WTC11 (cell line): ENCODE results near the gene WDR90. TPM values are rescaled to one million over a fixed set of nuclear protein-coding genes. Genes with fewer than 3 reads are reported as not detected.

Source experiments
- CTCF ChIP-seq: fragments of 200-600 bp; IDR thresholded peaks from 2 replicates; pipeline ENCODE4 v1.8.0; 2022; ENCODE audit warnings: antibody characterized with exemption
- ESRRA ChIP-seq: sonication (generic); formaldehyde crosslinking; IDR thresholded peaks from 2 replicates; pipeline ENCODE4 v1.8.1; 2022; ENCODE audit warnings: mild to moderate bottlenecking, missing genetic modification reagents, borderline replicate concordance
- FOXP1 ChIP-seq: sonication (generic); formaldehyde crosslinking; IDR thresholded peaks from 2 replicates; pipeline ENCODE4 v1.8.0; 2022; ENCODE audit warnings: missing genetic modification reagents, mild to moderate bottlenecking, moderate library complexity, borderline replicate concordance
- HMGA2 ChIP-seq: fragments of 250-450 bp; sonication (Bioruptor Pico); IDR thresholded peaks from 2 replicates; pipeline ENCODE4 v1.4.0; 2021; ENCODE audit warnings: mild to moderate bottlenecking, moderate library complexity
- IRF2 ChIP-seq: sonication (generic); formaldehyde crosslinking; IDR thresholded peaks from 2 replicates; pipeline ENCODE4 v1.8.0; 2022; ENCODE audit warnings: low read depth, missing genetic modification reagents, borderline replicate concordance
- JUN ChIP-seq: sonication (generic); formaldehyde crosslinking; IDR thresholded peaks from 2 replicates; pipeline ENCODE4 v1.8.0; 2023; ENCODE audit warnings: mild to moderate bottlenecking, missing genetic modification reagents
- MLX ChIP-seq: sonication (generic); formaldehyde crosslinking; IDR thresholded peaks from 2 replicates; pipeline ENCODE4 v1.8.1; 2023; ENCODE audit warnings: mild to moderate bottlenecking, missing genetic modification reagents, moderate library complexity
- MYBL2 ChIP-seq: sonication (generic); formaldehyde crosslinking; IDR thresholded peaks from 2 replicates; pipeline ENCODE4 v1.8.1; 2023; ENCODE audit warnings: mild to moderate bottlenecking, moderate library complexity, missing genetic modification reagents
- NR1H2 ChIP-seq: sonication (generic); formaldehyde crosslinking; IDR thresholded peaks from 2 replicates; pipeline ENCODE4 v1.9.0; 2021; ENCODE audit warnings: mild to moderate bottlenecking, moderate library complexity, missing genetic modification reagents
- NR2C2 ChIP-seq: sonication (generic); formaldehyde crosslinking; IDR thresholded peaks from 2 replicates; pipeline ENCODE4 v1.8.0; 2022; ENCODE audit warnings: mild to moderate bottlenecking, missing genetic modification reagents
- OVOL2 ChIP-seq: fragments of 250-450 bp; sonication (Bioruptor Pico); IDR thresholded peaks from 2 replicates; pipeline ENCODE4 v1.9.0; 2021; ENCODE audit warnings: mild to moderate bottlenecking, borderline replicate concordance
- PREB ChIP-seq: sonication (generic); formaldehyde crosslinking; IDR thresholded peaks from 2 replicates; pipeline ENCODE4 v1.8.1; 2022; ENCODE audit warnings: mild to moderate bottlenecking, missing genetic modification reagents, moderate library complexity, borderline replicate concordance
- PRRX2 ChIP-seq: fragments of 250-450 bp; sonication (Bioruptor Pico); IDR thresholded peaks from 2 replicates; pipeline ENCODE4 v1.8.0; 2021; ENCODE audit warnings: mild to moderate bottlenecking
- SMAD3 ChIP-seq: sonication (generic); formaldehyde crosslinking; IDR thresholded peaks from 2 replicates; pipeline ENCODE4 v1.8.0; 2022; ENCODE audit warnings: missing genetic modification reagents, mild to moderate bottlenecking, borderline replicate concordance
- SOX15 ChIP-seq: fragments of 250-450 bp; sonication (Bioruptor Pico); IDR thresholded peaks from 2 replicates; pipeline ENCODE4 v1.9.0; 2021; ENCODE audit warnings: mild to moderate bottlenecking
- SP1 ChIP-seq: sonication (generic); formaldehyde crosslinking; conservative IDR thresholded peaks from 2 replicates; pipeline ENCODE4 v1.8.1; 2022; ENCODE audit warnings: missing genetic modification reagents
- TCF7 ChIP-seq: sonication (generic); formaldehyde crosslinking; IDR thresholded peaks from 2 replicates; pipeline ENCODE4 v1.8.0; 2022; ENCODE audit warnings: mild to moderate bottlenecking, low read depth, missing genetic modification reagents, moderate library complexity
- TEAD1 ChIP-seq: sonication (generic); formaldehyde crosslinking; IDR thresholded peaks from 2 replicates; pipeline ENCODE4 v1.8.0; 2022; ENCODE audit warnings: mild to moderate bottlenecking, missing genetic modification reagents
- TEAD4 ChIP-seq: sonication (generic); formaldehyde crosslinking; IDR thresholded peaks from 2 replicates; pipeline ENCODE4 v1.8.0; 2022; ENCODE audit warnings: mild to moderate bottlenecking, missing genetic modification reagents
- USF2 ChIP-seq: sonication (generic); formaldehyde crosslinking; IDR thresholded peaks from 2 replicates; pipeline ENCODE4 v1.8.1; 2023; ENCODE audit warnings: mild to moderate bottlenecking, missing genetic modification reagents, moderate library complexity
- ZBTB43 ChIP-seq: sonication (generic); formaldehyde crosslinking; IDR thresholded peaks from 2 replicates; pipeline ENCODE4 v1.8.1; 2023; ENCODE audit warnings: mild to moderate bottlenecking, missing genetic modification reagents
- ZNF121 ChIP-seq: sonication (generic); formaldehyde crosslinking; IDR thresholded peaks from 2 replicates; pipeline ENCODE4 v1.8.0; 2023; ENCODE audit warnings: missing genetic modification reagents
- ZNF138 ChIP-seq: sonication (generic); formaldehyde crosslinking; conservative IDR thresholded peaks from 2 replicates; pipeline ENCODE4 v1.8.1; 2022; ENCODE audit warnings: mild to moderate bottlenecking, moderate library complexity, missing genetic modification reagents
- ZNF219 ChIP-seq: sonication (generic); formaldehyde crosslinking; IDR thresholded peaks from 2 replicates; pipeline ENCODE4 v1.8.0; 2023; ENCODE audit warnings: missing genetic modification reagents, mild to moderate bottlenecking, borderline replicate concordance
- ZNF263 ChIP-seq: sonication (generic); formaldehyde crosslinking; IDR thresholded peaks from 2 replicates; pipeline ENCODE4 v1.8.1; 2022; ENCODE audit warnings: low read depth, mild to moderate bottlenecking, moderate library complexity, missing genetic modification reagents
- ZNF396 ChIP-seq: fragments of 250-450 bp; sonication (Bioruptor Pico); IDR thresholded peaks from 2 replicates; pipeline ENCODE4 v1.8.0; 2021; ENCODE audit warnings: mild to moderate bottlenecking, moderate library complexity, borderline replicate concordance
- ZNF416 ChIP-seq: fragments of 250-450 bp; sonication (Bioruptor Pico); IDR thresholded peaks from 2 replicates; pipeline ENCODE4 v1.9.0; 2021; ENCODE audit warnings: mild to moderate bottlenecking, inconsistent platforms
- ZNF671 ChIP-seq: fragments of 250-450 bp; sonication (Bioruptor Pico); IDR thresholded peaks from 2 replicates; pipeline ENCODE4 v1.8.0; 2021; ENCODE audit warnings: mild to moderate bottlenecking
- total RNA-seq: library from RNA; stranded (reverse); gene quantifications from 3 replicates; pipeline ENCODE4 v1.2.3, GENCODE V29; 2021
- TF ChIP-seq, protein P1 (sequence below): sonication (generic); formaldehyde crosslinking; IDR thresholded peaks from 2 replicates; pipeline ENCODE4 v1.8.1; 2023; ENCODE audit warnings: mild to moderate bottlenecking, moderate library complexity, missing genetic modification reagents
- TF ChIP-seq, protein P2 (sequence below): fragments of 250-450 bp; sonication (Bioruptor Pico); conservative IDR thresholded peaks from 2 replicates; pipeline ENCODE4 v1.9.0; 2021; ENCODE audit warnings: mild to moderate bottlenecking

The WDR90 gene
- total RNA-seq, 1 experiment from 2014 or later, result 75.8 TPM

GRCh38 chr16:667780-668518, 18.8 kb downstream of the WDR90 start, which contains the start of gene RHOT2 (continued):
- TF ChIP-seq CTCF (peak; percentile 66), ESRRA (CRISPR knock-in tag) (peak; percentile 94), TCF7 (no peak), ZNF138 (CRISPR knock-in tag) (no peak), JUN (CRISPR knock-in tag) (0 out of 2 replicates have a peak, but pooled peaks have one; percentile 61), ZNF416 (no peak), HMGA2 (CRISPR knock-in tag) (no peak), USF2 (CRISPR knock-in tag) (peak; percentile 55), MYBL2 (peak; percentile 64; the same call in 1 of the 2 replicates), TEAD4 (CRISPR knock-in tag) (0 out of 2 replicates have a peak, but pooled peaks have one; percentile 57), SOX15 (CRISPR knock-in tag) (no peak), ZNF671 (CRISPR knock-in tag) (no peak), ZNF396 (CRISPR knock-in tag) (no peak), ZNF219 (CRISPR knock-in tag) (no peak; the same call in 1 of the 2 replicates), FOXP1 (CRISPR knock-in tag) (no peak; the same call in 1 of the 2 replicates), NR2C2 (CRISPR knock-in tag) (no peak), ZBTB43 (CRISPR knock-in tag) (no peak), PREB (CRISPR knock-in tag) (no peak), OVOL2 (CRISPR knock-in tag) (no peak), IRF2 (CRISPR knock-in tag) (no peak), ZNF121 (no peak), MLX (0 out of 2 replicates have a peak, but pooled peaks have one; percentile 67), TEAD1 (CRISPR knock-in tag) (peak; percentile 81; the same call in 1 of the 2 replicates), ZNF263 (CRISPR knock-in tag) (no peak), SP1 (CRISPR knock-in tag) (peak; percentile 97), NR1H2 (CRISPR knock-in tag) (no peak), SMAD3 (CRISPR knock-in tag) (no peak), PRRX2 (CRISPR knock-in tag) (no peak)
- TF ChIP-seq, protein P1, sequence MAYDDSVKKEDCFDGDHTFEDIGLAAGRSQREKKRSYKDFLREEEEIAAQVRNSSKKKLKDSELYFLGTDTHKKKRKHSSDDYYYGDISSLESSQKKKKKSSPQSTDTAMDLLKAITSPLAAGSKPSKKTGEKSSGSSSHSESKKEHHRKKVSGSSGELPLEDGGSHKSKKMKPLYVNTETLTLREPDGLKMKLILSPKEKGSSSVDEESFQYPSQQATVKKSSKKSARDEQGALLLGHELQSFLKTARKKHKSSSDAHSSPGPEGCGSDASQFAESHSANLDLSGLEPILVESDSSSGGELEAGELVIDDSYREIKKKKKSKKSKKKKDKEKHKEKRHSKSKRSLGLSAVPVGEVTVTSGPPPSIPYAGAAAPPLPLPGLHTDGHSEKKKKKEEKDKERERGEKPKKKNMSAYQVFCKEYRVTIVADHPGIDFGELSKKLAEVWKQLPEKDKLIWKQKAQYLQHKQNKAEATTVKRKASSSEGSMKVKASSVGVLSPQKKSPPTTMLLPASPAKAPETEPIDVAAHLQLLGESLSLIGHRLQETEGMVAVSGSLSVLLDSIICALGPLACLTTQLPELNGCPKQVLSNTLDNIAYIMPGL, result peak; percentile 100
- TF ChIP-seq, protein P2, sequence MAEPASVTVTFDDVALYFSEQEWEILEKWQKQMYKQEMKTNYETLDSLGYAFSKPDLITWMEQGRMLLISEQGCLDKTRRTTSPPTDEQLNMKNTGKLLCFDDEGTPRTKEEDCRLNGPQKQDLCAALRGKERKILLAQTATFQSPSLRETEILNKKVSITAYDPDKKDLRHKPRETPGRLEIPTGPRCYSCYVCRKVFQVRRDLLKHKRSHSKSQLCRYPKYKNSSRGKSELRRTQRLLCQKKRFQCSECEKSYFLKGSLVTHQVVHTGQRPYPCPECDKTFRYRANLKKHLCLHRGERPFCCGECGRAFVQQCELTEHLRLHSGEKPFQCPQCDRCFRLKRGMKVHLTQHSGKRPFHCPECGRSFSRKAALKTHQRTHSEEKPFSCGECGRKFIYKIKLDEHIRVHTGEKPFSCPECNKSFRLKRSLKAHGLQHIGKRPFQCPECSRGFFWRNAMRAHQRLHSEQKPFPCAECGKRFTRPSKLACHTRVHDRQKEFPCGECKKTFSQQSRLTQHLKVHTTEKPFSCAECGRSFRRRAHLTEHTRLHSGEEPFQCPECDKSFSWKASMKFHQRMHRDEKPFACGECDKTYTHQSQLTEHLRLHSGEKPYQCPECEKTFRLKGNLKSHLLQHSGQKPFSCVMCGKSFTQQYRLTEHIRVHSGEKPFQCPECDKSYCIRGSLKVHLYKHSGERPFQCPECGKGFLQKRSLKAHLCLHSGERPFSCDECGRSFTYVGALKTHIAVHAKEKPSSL (CRISPR knock-in tag), result no peak
